GM18867 (cell line): ENCODE measurements around the gene NKAIN4.

ENCODE experiments used
- ATAC-seq: cut with Tn5 transposase; IDR thresholded peaks from one replicate; pipeline ENCODE4 v1.9.1; 2021; ENCODE audit warnings: mild to moderate bottlenecking, moderate library complexity; ENCODE audit not compliant: unreplicated experiment

Gene NKAIN4

DNA sequence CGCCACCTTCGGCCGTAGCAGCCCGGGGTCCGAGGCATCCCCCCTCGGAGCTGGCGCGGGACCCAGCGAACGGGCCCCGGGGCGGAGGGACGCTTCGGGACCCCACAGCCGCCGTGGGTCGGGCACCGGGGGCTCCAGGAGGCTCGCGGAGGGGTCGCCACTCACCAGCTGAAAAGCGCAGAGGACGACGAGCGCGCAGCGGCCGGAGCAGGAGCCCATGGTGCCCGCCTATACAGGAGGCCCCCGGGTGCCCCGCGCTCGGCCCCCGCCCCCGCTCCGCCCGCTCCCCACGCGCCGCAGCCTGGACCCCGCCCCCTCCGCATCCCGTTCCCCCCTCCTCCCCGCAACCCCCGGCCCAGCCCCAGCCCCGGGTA is at the start of gene NKAIN4:
Gene NKAIN4, minus strand, starts transcription at position 232 of the 374 bp plus-strand sequence. Its CDS starts 13 bp downstream, at position 219.
- no peak for ATAC-seq

GRCh38 chr20:63303095-63303666 is 48.9 kb upstream of the NKAIN4 start:
- ATAC-seq = no peak

DNA sequence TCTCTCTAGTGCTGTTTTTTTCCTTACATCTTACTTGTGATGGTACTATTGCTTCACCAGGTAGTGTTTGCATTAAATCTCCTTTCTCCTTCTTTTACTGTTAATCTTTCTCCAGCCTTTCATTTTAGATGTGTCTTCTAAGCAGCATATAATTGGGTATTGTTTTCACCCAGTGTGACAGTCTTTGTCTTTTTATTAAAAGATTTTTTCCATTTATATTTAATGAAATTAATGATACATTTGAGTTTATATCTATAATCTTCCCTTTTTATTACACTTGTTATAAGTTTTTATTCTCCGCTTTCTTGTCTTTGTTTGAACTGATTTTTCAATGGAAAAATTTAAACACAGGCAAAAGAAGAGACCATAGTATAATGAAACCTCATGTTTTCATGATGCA is 47.4 kb upstream of the NKAIN4 start:
- no peak for ATAC-seq

DNA sequence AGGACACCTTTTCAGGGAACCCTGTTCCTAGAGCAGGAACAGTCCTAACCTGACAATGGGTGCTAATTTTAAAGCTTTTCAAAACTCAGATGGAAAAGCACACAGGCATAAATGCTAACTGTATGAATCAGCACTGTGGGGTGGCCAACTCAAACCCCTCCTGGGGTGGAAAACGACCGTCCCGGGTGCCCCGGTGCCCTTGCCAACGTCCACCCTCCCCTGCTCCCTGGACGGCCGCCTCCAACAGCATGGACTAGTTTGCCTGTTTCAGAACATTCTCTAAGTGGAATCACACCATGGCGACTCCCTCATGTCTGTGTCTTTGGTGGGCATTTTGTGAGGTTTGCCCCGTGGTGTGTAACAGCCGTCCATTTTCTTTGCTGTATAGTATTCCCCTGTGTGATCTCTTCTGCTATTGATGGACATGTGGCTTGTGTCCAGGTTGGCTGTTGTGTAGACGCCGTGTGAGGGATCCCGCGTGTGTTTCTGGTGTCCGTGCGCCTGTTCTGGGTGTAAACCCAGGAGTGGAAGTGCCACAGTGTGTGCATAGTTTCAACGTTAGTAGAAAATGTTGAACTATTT is 44.6 kb upstream of the NKAIN4 start:
- ATAC-seq = no peak

GRCh38 chr20:63297796-63298572 is 43.7 kb upstream of the NKAIN4 start:
- ATAC-seq = no peak

DNA sequence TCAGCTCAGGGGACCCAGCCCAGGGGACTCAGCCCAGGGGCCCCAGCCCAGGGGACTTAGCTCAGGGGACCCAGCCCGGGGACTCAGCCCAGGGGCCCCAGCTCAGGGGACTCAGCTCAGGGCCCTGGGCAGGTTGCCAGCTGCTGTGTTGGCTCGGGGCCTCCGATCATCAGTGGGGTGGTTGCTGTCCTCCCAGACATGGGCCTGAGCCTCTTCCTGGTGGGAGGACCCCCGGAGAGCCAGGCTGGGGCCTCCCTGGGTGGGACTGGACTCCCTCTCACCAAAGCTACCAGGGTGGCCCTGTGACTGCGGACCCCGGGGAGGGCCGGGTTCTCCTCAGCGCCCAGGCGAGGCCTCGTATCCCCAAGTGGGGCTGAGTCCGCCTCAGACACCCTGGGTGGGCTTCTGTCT is 43.1 kb upstream of the NKAIN4 start:
- ATAC-seq = no peak

GRCh38 chr20:63296531-63297299 is 42.5 kb upstream of the NKAIN4 start:
- no peak for ATAC-seq

GRCh38 chr20:63295846-63296245 is 41.6 kb upstream of the NKAIN4 start:
- ATAC-seq = no peak

GRCh38 chr20:63295422-63295821 is 41.2 kb upstream of the NKAIN4 start:
- no peak for ATAC-seq

GRCh38 chr20:63295018-63295417 is 40.8 kb upstream of the NKAIN4 start:
- no peak for ATAC-seq

DNA sequence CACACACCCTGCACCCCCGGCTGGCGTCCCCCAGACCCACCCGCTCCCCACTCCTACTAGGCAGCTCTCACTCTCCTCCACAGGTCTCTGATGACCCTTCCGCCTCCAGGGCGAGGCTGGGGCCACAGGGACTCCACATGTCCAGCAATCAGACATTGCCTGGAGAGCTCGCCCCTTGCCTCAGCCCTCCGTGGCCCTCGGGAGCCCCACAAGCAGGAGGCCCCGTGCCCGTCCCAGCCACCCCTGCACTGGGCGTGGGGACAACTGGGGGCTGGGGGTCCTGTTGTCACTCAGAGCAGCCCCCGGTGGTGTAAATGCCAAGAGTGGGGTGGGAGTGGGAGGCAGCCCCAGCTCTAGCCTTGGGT is 40.3 kb upstream of the NKAIN4 start:
- no peak for ATAC-seq

DNA sequence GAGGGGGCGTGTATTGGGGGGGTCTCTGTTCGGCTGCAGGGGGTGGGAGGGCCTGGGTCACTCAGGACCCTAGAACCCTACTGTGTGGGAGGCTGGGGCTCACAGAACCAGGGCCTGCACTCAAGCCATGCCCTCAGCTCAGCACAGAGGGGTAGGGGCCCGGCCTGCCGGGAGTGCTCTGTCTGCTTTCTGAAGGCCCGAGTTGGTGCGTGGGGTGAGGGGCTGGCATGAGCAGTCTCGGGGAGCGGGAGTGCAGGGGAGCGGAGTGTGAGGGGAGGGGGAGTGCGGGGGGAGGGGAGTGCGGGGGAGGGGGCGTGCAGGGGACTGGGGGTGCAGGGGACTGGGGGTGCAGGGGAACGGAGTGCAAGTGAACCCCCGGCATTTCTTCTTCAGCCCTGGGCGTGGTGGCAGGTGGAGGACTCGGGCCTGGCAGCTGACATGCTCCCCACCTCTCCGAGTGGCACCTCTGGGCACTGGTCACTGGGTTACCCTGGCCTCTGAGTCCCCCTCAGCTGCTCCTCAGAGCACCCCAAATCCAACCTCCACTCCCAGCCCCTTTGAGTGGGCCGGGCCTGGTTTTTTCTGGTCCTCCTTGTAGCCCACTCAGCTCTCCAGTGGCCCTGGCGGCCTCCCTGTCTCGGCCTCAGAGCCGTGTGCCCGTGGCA is 39.7 kb upstream of the NKAIN4 start:
- no peak for ATAC-seq

- no peak for ATAC-seq
These were observed 39.2 kb upstream of the NKAIN4 start for GRCh38 chr20:63293456-63293855.

DNA sequence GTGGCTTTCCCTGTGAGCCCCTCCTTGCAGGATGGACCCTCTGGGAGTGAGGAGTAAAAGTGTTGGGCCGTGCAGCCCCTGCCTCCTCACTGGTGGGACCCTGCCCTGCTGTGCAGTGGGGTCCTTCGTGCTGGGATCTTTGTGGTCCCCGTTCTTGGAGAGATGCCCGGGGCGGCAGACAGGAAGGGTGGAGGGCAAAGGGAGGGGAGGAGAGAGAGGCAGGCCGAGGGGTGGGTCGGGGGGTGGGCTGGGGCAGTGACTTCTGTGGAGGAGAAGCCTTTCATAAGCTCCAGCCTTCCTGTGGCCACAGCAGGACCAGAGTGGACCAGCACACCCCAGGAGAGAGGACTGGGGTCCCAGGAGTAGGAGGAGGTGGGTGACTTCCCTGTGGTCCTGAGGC is 38.6 kb upstream of the NKAIN4 start, which contains the start of gene COL20A1:
Gene COL20A1, plus strand, starts transcription at position 283 of the 400 bp plus-strand sequence. CDS start 1,922 bp downstream, outside the sequence.
- ATAC-seq = no peak

DNA sequence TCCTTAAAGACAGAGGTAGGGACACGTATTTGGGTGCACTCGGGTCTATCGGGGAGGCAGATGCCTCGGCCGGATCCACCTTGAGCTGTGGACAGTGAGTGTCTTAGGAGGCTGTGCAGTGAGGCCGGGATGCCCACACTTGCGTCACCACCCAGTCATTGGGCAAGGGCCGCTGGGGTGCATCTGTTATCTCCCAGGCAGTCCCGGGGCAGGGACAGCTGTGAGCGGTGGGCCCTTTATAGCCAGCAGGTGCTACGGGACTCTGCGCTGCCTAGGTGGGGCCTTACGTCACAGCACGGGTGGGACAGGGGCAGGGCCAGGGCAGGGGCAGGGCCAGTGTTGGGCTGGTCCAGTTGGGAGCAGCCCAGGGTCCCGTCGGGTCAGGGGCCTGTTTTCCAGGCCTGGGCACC is 38.0 kb upstream of the NKAIN4 start:
- ATAC-seq = no peak

GRCh38 chr20:63291811-63292210 is 37.5 kb upstream of the NKAIN4 start:
- ATAC-seq = no peak

GRCh38 chr20:63290677-63291472 is 36.6 kb upstream of the NKAIN4 start:
- ATAC-seq = peak; percentile 37

- ATAC-seq = no peak
These were observed 35.9 kb upstream of the NKAIN4 start for GRCh38 chr20:63290136-63290676.

- ATAC-seq = no peak
These were observed 35.3 kb upstream of the NKAIN4 start for GRCh38 chr20:63289311-63290135.
